ENCODE measurements around the gene KIAA1549.

Gene KIAA1549

GRCh38 chr7:138880881-138881578 is 100.2 kb downstream of the KIAA1549 start:
- TF ChIP-seq, protein P1, sequence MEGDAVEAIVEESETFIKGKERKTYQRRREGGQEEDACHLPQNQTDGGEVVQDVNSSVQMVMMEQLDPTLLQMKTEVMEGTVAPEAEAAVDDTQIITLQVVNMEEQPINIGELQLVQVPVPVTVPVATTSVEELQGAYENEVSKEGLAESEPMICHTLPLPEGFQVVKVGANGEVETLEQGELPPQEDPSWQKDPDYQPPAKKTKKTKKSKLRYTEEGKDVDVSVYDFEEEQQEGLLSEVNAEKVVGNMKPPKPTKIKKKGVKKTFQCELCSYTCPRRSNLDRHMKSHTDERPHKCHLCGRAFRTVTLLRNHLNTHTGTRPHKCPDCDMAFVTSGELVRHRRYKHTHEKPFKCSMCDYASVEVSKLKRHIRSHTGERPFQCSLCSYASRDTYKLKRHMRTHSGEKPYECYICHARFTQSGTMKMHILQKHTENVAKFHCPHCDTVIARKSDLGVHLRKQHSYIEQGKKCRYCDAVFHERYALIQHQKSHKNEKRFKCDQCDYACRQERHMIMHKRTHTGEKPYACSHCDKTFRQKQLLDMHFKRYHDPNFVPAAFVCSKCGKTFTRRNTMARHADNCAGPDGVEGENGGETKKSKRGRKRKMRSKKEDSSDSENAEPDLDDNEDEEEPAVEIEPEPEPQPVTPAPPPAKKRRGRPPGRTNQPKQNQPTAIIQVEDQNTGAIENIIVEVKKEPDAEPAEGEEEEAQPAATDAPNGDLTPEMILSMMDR (conservative IDR thresholded peaks at IDR 0.05; ENCODE audit: low read depth, low read length): no peak
- no peak overlapping the region for H3K4me3 ChIP-seq (ENCODE audit: low read depth, low read length)
- DNase-seq (ENCODE audit: low read depth): no peak

DNA sequence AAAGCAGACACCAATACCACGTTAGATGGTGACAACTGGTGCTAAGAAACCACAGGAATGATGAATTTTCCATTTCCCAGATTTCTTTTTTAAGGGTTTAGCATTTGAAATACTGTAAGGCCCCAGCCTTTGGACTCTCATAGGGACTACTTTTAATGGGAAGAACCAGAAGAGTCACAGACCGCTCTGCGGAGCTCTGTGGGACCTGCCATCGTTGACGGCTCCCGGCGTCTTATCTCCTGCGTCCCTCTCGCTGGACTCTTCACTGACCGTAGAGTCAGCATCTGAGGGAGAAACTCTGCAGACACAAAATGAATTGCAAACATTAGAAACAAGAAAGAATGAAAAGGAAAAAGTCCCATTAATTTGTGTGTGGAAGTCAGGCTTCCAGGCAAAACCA is 101.8 kb downstream of the KIAA1549 start:
- no peak overlapping the region for H3K4me3 ChIP-seq (ENCODE audit: low read depth, low read length)
- TF ChIP-seq, protein P1 (conservative IDR thresholded peaks at IDR 0.05; ENCODE audit: low read depth, low read length): no peak
- no peak for DNase-seq (ENCODE audit: low read depth)

- TF ChIP-seq, protein P1 (conservative IDR thresholded peaks at IDR 0.05; ENCODE audit: low read depth, low read length): no peak
Measured at GRCh38 chr7:138878856-138879255, 102.3 kb downstream of the KIAA1549 start.

GRCh38 chr7:138878051-138878450 is 103.1 kb downstream of the KIAA1549 start:
- TF ChIP-seq, protein P1 (conservative IDR thresholded peaks at IDR 0.05; ENCODE audit: low read depth, low read length): no peak
- no peak overlapping the region for H3K4me3 ChIP-seq (ENCODE audit: low read depth, low read length)
- DNase-seq (ENCODE audit: low read depth): no peak

More at GRCh38 chr7:138878856-138879255, 102.3 kb downstream of the KIAA1549 start:
- H3K4me3 ChIP-seq (ENCODE audit: low read depth, low read length): no peak overlapping the region
- DNase-seq (ENCODE audit: low read depth): no peak

DNA sequence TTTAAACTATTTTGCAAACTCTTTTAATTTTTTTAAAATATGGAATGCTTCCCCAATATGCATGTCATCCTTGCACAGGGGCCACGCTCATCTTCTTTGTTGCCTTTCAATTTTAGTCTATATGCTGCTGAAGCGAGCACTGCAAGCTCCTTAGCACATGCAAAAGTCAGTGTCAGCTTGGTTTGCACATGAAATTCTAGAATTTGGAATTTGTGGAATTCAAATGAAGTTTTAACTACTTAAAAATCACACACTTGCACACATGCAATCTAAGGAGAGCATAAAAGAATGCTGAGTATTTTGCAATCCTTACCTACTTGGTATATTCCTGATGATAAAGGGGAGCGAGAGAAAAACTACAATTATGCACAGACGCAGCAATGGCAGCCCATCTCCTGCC is 104.9 kb downstream of the KIAA1549 start:
- no peak overlapping the region for H3K4me3 ChIP-seq (ENCODE audit: low read depth, low read length)
- no peak for DNase-seq (ENCODE audit: low read depth)
- TF ChIP-seq, protein P1 (conservative IDR thresholded peaks at IDR 0.05; ENCODE audit: low read depth, low read length): no peak

DNA sequence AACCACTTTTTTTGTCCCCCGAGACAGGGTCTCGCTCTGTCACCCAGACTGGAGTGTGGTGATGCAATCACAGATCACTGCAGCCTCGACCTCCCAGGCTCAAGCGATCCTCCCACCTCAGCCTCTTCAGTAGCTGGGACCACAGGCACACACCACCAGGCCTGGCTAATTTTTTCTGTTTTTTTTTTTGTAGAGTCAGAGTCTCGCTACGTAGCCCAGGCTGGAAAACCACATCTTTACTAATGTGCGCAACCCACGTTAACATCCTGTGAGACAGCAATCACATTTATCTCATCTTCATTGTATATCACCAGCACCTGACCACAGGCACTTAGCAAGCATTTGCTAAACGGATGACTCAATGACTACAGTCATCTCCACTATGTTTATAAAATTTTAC is 105.4 kb downstream of the KIAA1549 start:
- DNase-seq (ENCODE audit: low read depth): peak; percentile 70
- no peak overlapping the region for H3K4me3 ChIP-seq (ENCODE audit: low read depth, low read length)
- TF ChIP-seq, protein P1 (conservative IDR thresholded peaks at IDR 0.05; ENCODE audit: low read depth, low read length): no peak

Measured in choroid plexus epithelial cell (primary cell).